ENCODE data around the gene SNAI3.

The SNAI3 gene

DNA sequence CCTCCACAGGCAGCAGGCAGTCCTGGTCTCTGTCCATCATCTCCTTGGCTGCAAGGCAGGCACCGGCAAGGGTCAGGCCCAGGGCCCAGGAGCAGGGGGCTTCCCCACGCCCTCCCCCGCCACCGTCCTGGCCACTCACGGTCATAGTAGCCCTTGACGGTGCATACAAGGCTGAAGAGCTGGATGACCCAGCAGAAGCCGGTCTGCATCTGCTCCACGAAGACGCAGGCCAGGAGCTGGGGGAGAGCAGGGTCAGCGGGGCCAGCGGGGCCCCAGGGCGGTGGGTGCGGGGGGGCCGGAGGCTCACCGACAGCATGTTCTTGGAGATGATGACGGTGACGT lies 40.1 kb upstream of the SNAI3 start:
- TF ChIP-seq, protein P1, sequence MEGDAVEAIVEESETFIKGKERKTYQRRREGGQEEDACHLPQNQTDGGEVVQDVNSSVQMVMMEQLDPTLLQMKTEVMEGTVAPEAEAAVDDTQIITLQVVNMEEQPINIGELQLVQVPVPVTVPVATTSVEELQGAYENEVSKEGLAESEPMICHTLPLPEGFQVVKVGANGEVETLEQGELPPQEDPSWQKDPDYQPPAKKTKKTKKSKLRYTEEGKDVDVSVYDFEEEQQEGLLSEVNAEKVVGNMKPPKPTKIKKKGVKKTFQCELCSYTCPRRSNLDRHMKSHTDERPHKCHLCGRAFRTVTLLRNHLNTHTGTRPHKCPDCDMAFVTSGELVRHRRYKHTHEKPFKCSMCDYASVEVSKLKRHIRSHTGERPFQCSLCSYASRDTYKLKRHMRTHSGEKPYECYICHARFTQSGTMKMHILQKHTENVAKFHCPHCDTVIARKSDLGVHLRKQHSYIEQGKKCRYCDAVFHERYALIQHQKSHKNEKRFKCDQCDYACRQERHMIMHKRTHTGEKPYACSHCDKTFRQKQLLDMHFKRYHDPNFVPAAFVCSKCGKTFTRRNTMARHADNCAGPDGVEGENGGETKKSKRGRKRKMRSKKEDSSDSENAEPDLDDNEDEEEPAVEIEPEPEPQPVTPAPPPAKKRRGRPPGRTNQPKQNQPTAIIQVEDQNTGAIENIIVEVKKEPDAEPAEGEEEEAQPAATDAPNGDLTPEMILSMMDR (IDR thresholded peaks at IDR 0.05; ENCODE audit: insufficient read depth, low read depth, low read length, missing control alignments): no peak
- no peak for DNase-seq (ENCODE audit: low read depth)
- no peak overlapping the region for H3K4me3 ChIP-seq (ENCODE audit: low read depth, low read length)

DNA sequence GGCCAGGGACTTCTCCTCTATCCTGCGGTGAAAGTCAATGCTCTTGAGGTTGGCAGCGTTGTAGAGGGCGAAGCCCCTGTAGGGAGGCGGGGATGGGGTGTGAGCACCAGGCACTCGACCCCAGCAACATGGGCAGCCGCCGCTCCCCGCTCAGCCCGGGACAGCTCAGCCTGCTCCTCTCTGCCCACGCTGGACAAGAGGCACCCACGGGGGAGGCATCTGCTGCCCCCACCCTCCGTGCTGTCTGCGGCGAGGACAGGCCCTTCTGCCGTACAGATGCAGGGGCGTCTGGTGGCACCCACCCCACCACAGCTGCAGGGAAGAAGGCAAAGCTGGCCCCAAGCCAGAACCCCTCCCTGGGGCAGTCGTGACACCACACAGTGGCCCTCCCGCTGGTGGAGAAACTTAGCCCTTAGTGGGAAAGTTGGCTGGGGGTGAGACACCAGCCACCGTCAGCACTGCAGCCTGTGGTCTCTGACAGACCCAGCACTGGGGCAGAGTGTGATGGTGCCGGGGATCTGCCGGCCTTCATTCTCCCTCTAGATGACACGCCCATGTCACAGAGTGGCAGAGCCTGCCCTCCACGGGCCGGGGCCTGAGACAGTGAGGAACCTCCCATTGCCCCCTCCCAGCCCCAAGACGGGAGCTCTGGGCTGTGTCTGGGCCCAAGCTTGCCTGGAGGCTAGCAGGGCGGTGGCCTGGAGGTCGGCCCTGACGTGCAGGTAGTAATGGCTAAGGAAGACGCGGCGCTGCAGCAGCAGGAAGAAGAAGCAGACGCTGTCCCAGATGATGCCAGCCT lies 39.5 kb upstream of the SNAI3 start:
- TF ChIP-seq, protein P1 (IDR thresholded peaks at IDR 0.05; ENCODE audit: insufficient read depth, low read depth, low read length, missing control alignments): no peak
- H3K4me3 ChIP-seq (ENCODE audit: low read depth, low read length): no peak overlapping the region
- no peak for DNase-seq (ENCODE audit: low read depth)

DNA sequence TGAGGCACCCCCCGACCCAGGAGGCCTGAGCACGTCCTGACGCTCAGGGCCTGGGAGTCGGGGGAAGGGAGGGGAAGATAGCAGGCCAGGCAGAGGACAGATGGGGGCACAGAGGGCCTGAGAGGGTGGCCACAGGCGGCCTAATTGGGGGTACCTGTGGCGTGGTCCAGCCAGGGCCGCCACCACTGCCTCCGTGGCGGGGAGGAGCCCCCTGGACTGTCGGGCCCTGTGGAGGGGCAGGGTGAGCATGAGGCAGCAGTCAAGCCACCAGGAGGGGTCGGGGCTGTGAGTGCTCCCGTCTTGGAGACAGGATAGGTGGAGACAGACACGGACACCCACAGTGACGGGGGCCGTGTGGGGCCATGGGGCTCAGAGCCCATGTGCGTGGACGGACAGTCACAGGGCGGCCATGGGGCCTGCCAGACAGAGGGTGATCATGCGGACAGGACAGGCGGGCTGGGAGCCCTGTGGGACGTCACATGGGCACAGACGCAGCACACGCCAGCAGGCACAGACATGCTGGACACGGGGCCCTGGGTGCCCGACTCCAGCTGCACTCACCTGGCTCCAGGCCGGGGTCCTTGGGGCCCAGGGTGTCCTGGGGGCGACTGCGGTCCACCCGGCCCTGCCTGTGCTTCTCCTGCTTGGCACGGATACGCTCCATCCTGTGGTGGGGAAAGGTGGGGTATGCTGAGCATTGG lies 38.7 kb upstream of the SNAI3 start:
- TF ChIP-seq, protein P1 (IDR thresholded peaks at IDR 0.05; ENCODE audit: insufficient read depth, low read depth, low read length, missing control alignments): no peak
- no peak overlapping the region for H3K4me3 ChIP-seq (ENCODE audit: low read depth, low read length)
- no peak for DNase-seq (ENCODE audit: low read depth)

DNA sequence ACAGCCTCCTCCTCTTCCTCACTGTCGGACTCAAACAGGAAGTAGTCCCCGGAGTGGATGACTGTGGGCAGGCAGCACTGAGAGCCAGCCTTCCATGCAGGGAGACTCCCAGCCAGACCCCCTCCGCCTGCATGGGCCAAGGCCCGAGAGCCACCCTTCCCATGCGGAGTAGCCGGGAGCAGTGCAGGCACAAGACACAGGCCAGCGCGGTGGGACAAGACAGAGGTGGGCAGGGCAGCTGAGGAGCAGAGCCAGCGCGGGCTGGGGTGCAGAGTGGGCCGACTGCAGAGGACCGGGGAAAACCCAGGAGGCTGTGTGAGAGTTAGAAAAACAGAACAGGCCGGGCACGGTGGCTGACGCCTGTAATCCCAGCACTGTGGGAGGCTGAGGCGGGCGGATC lies 37.6 kb upstream of the SNAI3 start:
- no peak for DNase-seq (ENCODE audit: low read depth)
- TF ChIP-seq, protein P1 (IDR thresholded peaks at IDR 0.05; ENCODE audit: insufficient read depth, low read depth, low read length, missing control alignments): no peak

DNA sequence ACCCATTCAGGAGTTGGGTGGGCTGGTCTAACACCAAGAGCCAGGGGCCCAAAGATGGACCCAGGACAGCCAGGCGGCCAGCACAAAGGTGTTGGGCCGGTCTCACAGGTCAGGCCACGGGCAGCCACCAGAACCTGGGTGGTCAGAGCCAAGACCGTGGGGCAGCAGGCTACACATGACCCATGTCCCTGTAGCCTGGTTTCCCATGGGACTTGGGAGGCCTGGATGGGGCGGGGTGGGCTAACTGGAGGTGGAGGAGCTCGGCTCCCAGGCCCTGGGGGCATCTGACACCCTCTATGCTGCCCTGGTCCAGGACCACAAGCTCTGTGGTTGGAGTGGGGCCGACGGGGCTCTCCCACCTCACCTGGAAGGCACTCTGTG lies 37.2 kb upstream of the SNAI3 start:
- H3K4me3 ChIP-seq (ENCODE audit: low read depth, low read length): no peak overlapping the region
- TF ChIP-seq, protein P1 (IDR thresholded peaks at IDR 0.05; ENCODE audit: insufficient read depth, low read depth, low read length, missing control alignments): no peak
- no peak for DNase-seq (ENCODE audit: low read depth)

More for the DNA sequence above, 37.6 kb upstream of the SNAI3 start:
- no peak overlapping the region for H3K4me3 ChIP-seq (ENCODE audit: low read depth, low read length)

DNA sequence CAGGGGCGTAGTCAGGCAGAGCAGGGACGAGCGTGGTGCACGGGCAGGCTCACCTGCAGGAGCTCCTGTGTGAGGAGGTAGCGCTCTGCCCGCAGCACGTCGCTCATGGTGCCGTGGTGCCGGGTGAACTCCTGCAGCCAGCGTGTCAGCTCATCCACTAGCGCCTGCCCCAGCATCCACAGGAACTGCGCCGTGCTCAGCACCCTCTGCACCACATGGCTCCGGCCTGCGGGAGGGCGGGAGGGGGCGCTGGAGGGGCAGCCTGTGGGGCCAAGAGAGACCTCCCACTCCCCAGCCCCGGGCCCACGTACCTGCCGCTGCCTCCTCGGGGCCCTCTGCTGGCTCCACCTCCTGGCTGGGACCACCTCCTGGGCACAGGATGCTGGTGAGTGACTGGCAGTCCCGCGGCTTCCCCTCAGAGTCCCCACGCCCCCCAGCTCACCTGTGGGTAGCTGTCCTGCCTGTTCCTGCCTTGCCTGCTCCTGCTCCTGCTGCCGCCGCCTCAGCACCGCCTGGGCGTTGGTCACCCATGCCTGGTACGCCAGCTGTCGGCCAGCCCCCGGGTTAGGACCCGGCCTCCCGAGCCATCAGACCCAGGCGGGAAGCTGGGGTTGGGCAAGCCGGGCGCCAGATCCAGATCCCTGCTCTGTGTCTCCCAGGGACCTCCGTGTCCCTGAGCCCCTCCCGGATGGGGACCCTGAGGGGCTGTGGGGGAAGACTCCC lies 36.6 kb upstream of the SNAI3 start:
- TF ChIP-seq, protein P1 (IDR thresholded peaks at IDR 0.05; ENCODE audit: insufficient read depth, low read depth, low read length, missing control alignments): no peak
- DNase-seq (ENCODE audit: low read depth): no peak

More for the DNA sequence above, 36.6 kb upstream of the SNAI3 start:
- no peak overlapping the region for H3K4me3 ChIP-seq (ENCODE audit: low read depth, low read length)
